GM23338 (cell line): ENCODE data around the gene COL9A2. TPM values are rescaled to one million over a fixed set of nuclear protein-coding genes. Genes with fewer than 3 reads are reported as not detected.

Source experiments
- ATAC-seq: fragments of 200-7000 bp; cut with Tn5 transposase; 3 replicates; pipeline ENCODE4 v1.9.1; 2020
- DNase-seq: peaks from one replicate; pipeline ENCODE4 v3.0.0-alpha.2; 2015; ENCODE audit warnings: low spot score
- H2AFZ ChIP-seq: fragments of 200-600 bp; sonication (generic); 2 replicates; pipeline ENCODE4 v1.8.0; 2016; ENCODE audit warnings: antibody characterized with exemption, mild to moderate bottlenecking, moderate library complexity
- H3F3A ChIP-seq: fragments of 200-600 bp; sonication (generic); replicated peaks from 2 replicates; pipeline ENCODE4 v1.8.0; 2017; ENCODE audit warnings: antibody characterized with exemption, mixed run types, low read depth
- H3K27ac ChIP-seq: fragments of 200-600 bp; sonication (generic); 2 replicates; pipeline ENCODE4 v1.6.1; 2016; ENCODE audit warnings: low read depth
- H3K27me3 ChIP-seq: fragments of 200-600 bp; sonication (generic); 2 replicates; pipeline ENCODE4 v1.8.0; 2016; ENCODE audit warnings: mild to moderate bottlenecking, mixed run types, moderate library complexity; ENCODE audit not compliant: insufficient read depth
- H3K36me3 ChIP-seq: fragments of 200-600 bp; sonication (generic); 2 replicates; pipeline ENCODE4 v1.8.0; 2016; ENCODE audit warnings: mild to moderate bottlenecking; ENCODE audit not compliant: insufficient read depth
- H3K4me1 ChIP-seq: fragments of 200-600 bp; sonication (generic); 2 replicates; pipeline ENCODE4 v1.8.0; 2016; ENCODE audit warnings: mild to moderate bottlenecking, moderate library complexity; ENCODE audit not compliant: insufficient read depth
- H3K4me2 ChIP-seq: fragments of 200-600 bp; sonication (generic); 2 replicates; pipeline ENCODE4 v1.7.1; 2017; ENCODE audit warnings: mixed run types
- H3K4me3 ChIP-seq: fragments of 200-600 bp; sonication (generic); 2 replicates; pipeline ENCODE4 v1.6.1; 2016; ENCODE audit warnings: mixed run types
- H3K79me2 ChIP-seq: fragments of 200-600 bp; sonication (generic); replicated peaks from 2 replicates; pipeline ENCODE4 v1.8.0; 2017; ENCODE audit warnings: mild to moderate bottlenecking; ENCODE audit not compliant: insufficient read depth
- H3K9me2 ChIP-seq: fragments of 200-600 bp; sonication (generic); 2 replicates; pipeline ENCODE4 v1.8.0; 2017; ENCODE audit not compliant: insufficient read depth
- H4K20me1 ChIP-seq: fragments of 200-600 bp; sonication (generic); replicated peaks from 2 replicates; pipeline ENCODE4 v1.8.0; 2017; ENCODE audit warnings: mild to moderate bottlenecking; ENCODE audit not compliant: insufficient read depth
- H3K27ac Mint-ChIP-seq: 2 replicates; pipeline ENCODE4 v1.8.0; 2020; ENCODE audit warnings: inconsistent platforms, mild to moderate bottlenecking, moderate library complexity, mixed read lengths
- H3K27me3 Mint-ChIP-seq: 3 replicates; pipeline ENCODE4 v1.8.0; 2022; ENCODE audit warnings: low read depth, mild to moderate bottlenecking, moderate library complexity, mixed read lengths, inconsistent platforms; ENCODE audit not compliant: insufficient read depth, poor library complexity
- H3K36me3 Mint-ChIP-seq: 3 replicates; pipeline ENCODE4 v1.8.0; 2021; ENCODE audit warnings: low read depth, mild to moderate bottlenecking, inconsistent platforms, moderate library complexity, mixed read lengths
- H3K4me1 Mint-ChIP-seq: 3 replicates; pipeline ENCODE4 v1.8.0; 2020; ENCODE audit warnings: mild to moderate bottlenecking, inconsistent platforms, mixed read lengths
- H3K4me3 Mint-ChIP-seq: 3 replicates; pipeline ENCODE4 v1.8.0; 2021; ENCODE audit warnings: moderate library complexity, mild to moderate bottlenecking, inconsistent platforms, mixed read lengths
- H3K9me3 Mint-ChIP-seq: 3 replicates; pipeline ENCODE4 v1.8.0; 2020; ENCODE audit warnings: moderate library complexity, mild to moderate bottlenecking, inconsistent platforms, mixed read lengths
- CREB1 ChIP-seq: fragments of 250-450 bp; sonication (Bioruptor Pico); IDR thresholded peaks from 2 replicates; pipeline ENCODE4 v1.5.0; 2020; ENCODE audit warnings: low read depth, mild to moderate bottlenecking, moderate library complexity
- CTCF ChIP-seq, 2 experiments: fragments of 200-600 bp in 1 of 2; sonication (generic) in 1 of 2; conservative IDR thresholded peaks; 2 replicates each; pipeline versions ENCODE4 v1.5.1 to v1.6.1; 2016 to 2017; ENCODE audit warnings: antibody characterized with exemption in 2 of 2, low read depth in 2 of 2, mild to moderate bottlenecking in 2 of 2, moderate library complexity in 1 of 2
- EZH2phosphoT487 ChIP-seq: fragments of 200-600 bp; sonication (generic); IDR thresholded peaks from one replicate; pipeline ENCODE4 v1.8.1; 2018; ENCODE audit warnings: antibody characterized with exemption; ENCODE audit not compliant: unreplicated experiment
- JUNB ChIP-seq: IDR thresholded peaks from one replicate; pipeline ENCODE4 v1.6.1; 2016; ENCODE audit warnings: antibody characterized with exemption; ENCODE audit not compliant: unreplicated experiment
- NANOG ChIP-seq: IDR thresholded peaks from 2 replicates; pipeline ENCODE4 v1.6.1; 2016; ENCODE audit warnings: antibody characterized with exemption, borderline replicate concordance
- REST ChIP-seq: IDR thresholded peaks from one replicate; pipeline ENCODE4 v1.6.1; 2018; ENCODE audit warnings: antibody characterized with exemption; ENCODE audit not compliant: unreplicated experiment
- STAT1 ChIP-seq: IDR thresholded peaks from one replicate; pipeline ENCODE4 v1.6.1; 2016; ENCODE audit warnings: antibody characterized with exemption; ENCODE audit not compliant: unreplicated experiment
- ZNF114 ChIP-seq: fragments of 250-450 bp; sonication (Bioruptor Pico); IDR thresholded peaks from 2 replicates; pipeline ENCODE4 v1.5.0; 2020; ENCODE audit warnings: mild to moderate bottlenecking, moderate library complexity
- ZNF331 ChIP-seq: fragments of 250-450 bp; sonication (Bioruptor Pico); IDR thresholded peaks from 2 replicates; pipeline ENCODE4 v1.5.0; 2020; ENCODE audit warnings: low read depth, mild to moderate bottlenecking, moderate library complexity
- ZNF462 ChIP-seq: fragments of 250-450 bp; sonication (Bioruptor Pico); IDR thresholded peaks from 2 replicates; pipeline ENCODE4 v1.5.0; 2020; ENCODE audit warnings: mild to moderate bottlenecking, moderate library complexity
- polyA plus RNA-seq: library from polyadenylated mRNA; unstranded; fragments of >200 nt; fragmentation: Nextera tagmentation; extraction: Ambion mirVana; gene quantifications from 2 replicates; pipeline ENCODE4 v1.2.1, GENCODE V29; 2016
- total RNA-seq: library from RNA; depleted of rRNA; stranded (reverse); fragments of >200 nt; shearing (Covaris generic); gene quantifications from 2 replicates; pipeline ENCODE4 v1.2.3, GENCODE V29; 2014

Gene COL9A2
- total and polyA plus RNA-seq, 2 experiments from 2014 or later = 2.6 to 2.8 TPM

GRCh38 chr1:40305451-40305850, 11.6 kb downstream of the COL9A2 start (continued):
- peak; percentile 22 to 65; a peak in 3 of 4 replicates for TF ChIP-seq CTCF (conservative IDR thresholded peaks at IDR 0.05; ENCODE audit: low read depth in 2 of 2)

GRCh38 chr1:40303790-40304189, 13.3 kb downstream of the COL9A2 start:
- Histone ChIP-seq H3K4me1 (no peaks in the 10 kb centered on the region; the same call in 1 of the 2 replicates), H3K4me3 (peak overlapping the region; percentile 70), H2AFZ (peak overlapping the region; percentile 95), H3K27me3 (peaks cover 33% of the 10 kb centered on the region), H3K36me3 (no peaks in the 10 kb centered on the region), H4K20me1 (no peaks in the 10 kb centered on the region), H3K4me2 (peak overlapping the region; percentile 85), H3K9me2 (no peaks in the 10 kb centered on the region), H3K27ac (no peak overlapping the region), H3F3A (no peaks in the 10 kb centered on the region), H3K79me2 (no peaks in the 10 kb centered on the region)
- H3K9me3 Mint-ChIP-seq = no peaks in the 10 kb centered on the region
- no peak overlapping the region for H3K27ac Mint-ChIP-seq
- H3K4me1 Mint-ChIP-seq = peaks cover 6% of the 10 kb centered on the region; the same call in 1 of the 3 replicates
- ATAC-seq (peak; percentile 13), DNase-seq (no peak)
- no peaks in the 10 kb centered on the region for H3K36me3 Mint-ChIP-seq
- H3K4me3 Mint-ChIP-seq = peak overlapping the region; percentile 68
- peaks cover 14% of the 10 kb centered on the region for H3K27me3 Mint-ChIP-seq
- TF ChIP-seq STAT1 = no peak
- no peak for TF ChIP-seq EZH2phosphoT487
- no peak for TF ChIP-seq REST
- TF ChIP-seq ZNF331 (CRISPR knock-in tag) = no peak
- no peak for TF ChIP-seq NANOG
- TF ChIP-seq ZNF114 (CRISPR knock-in tag) = no peak
- TF ChIP-seq ZNF462 (CRISPR knock-in tag) = no peak
- TF ChIP-seq JUNB = no peak
- no peak for TF ChIP-seq CREB1 (CRISPR knock-in tag)
- TF ChIP-seq CTCF (conservative IDR thresholded peaks at IDR 0.05; ENCODE audit: low read depth in 2 of 2) = no peak
